GM18511 (cell line): ENCODE measurements around the gene TLCD2.
"Not testable (repeated sequence)": the region's sequence is repeated elsewhere in the genome, so short reads cannot be mapped to it uniquely, and the experiment has no call there.

Source experiments
- ATAC-seq: cut with Tn5 transposase; IDR thresholded peaks from one replicate; pipeline ENCODE4 v1.9.1; 2021; ENCODE audit warnings: mild to moderate bottlenecking, moderate library complexity; ENCODE audit not compliant: unreplicated experiment

Gene TLCD2, protein sequence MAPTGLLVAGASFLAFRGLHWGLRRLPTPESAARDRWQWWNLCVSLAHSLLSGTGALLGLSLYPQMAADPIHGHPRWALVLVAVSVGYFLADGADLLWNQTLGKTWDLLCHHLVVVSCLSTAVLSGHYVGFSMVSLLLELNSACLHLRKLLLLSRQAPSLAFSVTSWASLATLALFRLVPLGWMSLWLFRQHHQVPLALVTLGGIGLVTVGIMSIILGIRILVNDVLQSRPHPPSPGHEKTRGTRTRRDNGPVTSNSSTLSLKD

DNA sequence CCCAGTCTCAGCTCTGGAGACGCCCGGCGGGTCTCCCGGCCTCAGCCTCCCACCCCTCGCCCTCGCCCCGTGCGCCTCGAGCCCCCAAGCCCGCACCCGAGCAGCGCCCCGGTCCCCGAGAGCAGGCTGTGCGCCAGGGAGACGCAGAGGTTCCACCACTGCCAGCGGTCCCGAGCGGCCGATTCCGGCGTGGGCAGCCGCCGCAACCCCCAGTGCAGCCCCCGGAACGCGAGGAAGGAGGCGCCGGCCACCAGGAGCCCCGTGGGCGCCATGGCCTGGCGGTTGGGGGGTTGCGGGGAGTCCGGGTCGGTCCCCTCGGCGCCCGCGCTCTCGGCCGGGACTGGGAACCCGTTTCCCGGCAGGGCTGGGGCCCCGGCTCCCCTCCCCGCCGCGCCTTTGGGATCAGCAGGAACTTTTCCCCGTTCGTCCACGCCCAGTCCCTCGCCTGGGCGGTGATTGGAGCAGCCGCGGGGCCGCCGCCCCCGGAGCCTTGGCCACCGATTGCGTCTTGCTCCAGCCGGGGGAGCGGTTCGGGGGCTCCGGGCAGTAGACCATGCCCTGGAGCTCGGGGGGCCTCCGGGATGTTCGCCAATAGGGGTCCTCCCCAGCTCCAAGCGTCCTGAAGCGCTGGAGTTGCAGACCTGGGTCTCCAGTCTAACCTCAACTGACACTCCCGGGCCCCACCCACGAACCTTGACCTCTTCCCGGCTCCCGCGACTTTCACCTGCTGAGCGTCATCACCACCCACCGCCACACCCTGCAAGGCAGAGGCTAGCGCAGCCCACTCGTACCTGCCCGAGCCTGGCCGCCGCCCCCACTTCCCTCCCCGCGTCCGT, at the start of gene TLCD2:
TSS of gene TLCD2 (minus strand) at position 407 of the 836 bp plus-strand sequence. CDS start at position 272, 135 bp downstream.
- no peak for ATAC-seq

GRCh38 chr17:1759529-1759928, 49.4 kb upstream of the TLCD2 start:
- no peak for ATAC-seq

DNA sequence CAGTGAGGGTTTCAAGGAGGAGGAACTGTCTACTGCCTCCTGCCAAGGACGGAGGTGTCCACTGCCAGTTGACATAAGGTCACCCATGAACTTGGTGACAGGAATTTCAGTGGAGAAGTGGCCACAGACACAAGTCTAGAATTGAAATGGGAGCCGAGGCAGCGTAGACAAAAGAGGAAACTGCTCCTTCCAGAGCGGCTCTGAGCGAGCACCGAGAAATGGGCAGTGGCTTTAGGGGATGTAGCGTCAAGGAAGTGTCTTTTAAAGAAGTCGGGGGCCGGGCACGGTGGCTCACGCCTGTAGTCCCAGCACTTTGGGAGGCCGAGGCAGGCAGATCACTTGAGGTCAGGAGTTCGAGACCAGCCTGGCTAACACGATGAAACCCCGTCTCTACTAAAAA, 48.6 kb upstream of the TLCD2 start:
- ATAC-seq: no peak

DNA sequence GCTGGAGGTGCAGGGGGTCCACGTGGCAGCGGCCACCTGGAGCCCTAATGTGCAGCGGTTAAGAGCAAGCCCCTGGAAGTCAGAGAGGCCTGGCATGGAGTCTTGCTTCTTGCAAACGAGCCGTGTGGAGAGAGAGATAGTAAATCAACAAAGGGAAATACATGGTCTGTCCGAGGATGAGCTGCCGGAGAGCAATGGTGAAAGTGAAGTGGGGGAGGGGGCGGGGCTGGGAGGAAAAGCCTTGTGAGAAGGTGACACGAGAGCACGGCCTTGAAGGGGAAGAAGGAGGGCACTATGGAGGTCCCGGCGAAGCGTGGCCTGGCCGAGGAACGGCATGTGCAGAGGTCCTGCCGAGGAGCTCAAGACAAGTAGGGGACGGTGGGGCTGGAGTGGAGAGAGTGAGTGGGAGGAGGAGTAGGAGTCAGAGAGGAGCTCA, 45.7 kb upstream of the TLCD2 start:
- no peak for ATAC-seq

DNA sequence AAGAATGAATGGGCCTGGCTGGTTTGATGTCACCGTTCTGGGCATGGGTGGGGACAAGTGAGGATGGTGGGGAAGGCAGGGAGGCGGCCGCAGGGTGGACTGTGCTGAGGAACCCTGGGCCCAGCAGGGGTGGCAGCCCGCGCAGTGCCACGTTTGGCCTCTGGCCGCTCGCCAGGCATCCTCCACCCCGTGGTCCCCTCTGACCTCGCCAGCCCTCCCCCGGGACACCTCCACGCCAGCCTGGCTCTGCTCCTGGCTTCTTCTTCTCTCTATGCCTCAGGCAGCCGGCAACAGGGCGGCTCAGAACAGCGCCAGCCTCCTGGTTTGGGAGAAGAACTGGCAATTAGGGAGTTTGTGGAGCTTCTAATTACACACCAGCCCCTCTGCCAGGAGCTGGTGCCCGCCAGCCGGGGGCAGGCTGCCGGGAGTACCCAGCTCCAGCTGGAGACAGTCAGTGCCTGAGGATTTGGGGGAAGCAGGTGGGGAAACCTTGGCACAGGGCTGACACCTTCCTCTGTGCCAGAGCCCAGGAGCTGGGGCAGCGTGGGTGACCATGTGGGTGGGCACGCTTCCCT, 45.2 kb upstream of the TLCD2 start:
- ATAC-seq: no peak

GRCh38 chr17:1754430-1755112, 44.4 kb upstream of the TLCD2 start:
- no peak for ATAC-seq

- no peak for ATAC-seq
These were observed 43.7 kb upstream of the TLCD2 start for GRCh38 chr17:1753767-1754429.

- no peak for ATAC-seq
These were observed 42.5 kb upstream of the TLCD2 start for GRCh38 chr17:1752425-1753262.

GRCh38 chr17:1750628-1751027, 40.5 kb upstream of the TLCD2 start:
- no peak for ATAC-seq

- no peak for ATAC-seq
These were observed 36.9 kb upstream of the TLCD2 start for GRCh38 chr17:1746975-1747543.

DNA sequence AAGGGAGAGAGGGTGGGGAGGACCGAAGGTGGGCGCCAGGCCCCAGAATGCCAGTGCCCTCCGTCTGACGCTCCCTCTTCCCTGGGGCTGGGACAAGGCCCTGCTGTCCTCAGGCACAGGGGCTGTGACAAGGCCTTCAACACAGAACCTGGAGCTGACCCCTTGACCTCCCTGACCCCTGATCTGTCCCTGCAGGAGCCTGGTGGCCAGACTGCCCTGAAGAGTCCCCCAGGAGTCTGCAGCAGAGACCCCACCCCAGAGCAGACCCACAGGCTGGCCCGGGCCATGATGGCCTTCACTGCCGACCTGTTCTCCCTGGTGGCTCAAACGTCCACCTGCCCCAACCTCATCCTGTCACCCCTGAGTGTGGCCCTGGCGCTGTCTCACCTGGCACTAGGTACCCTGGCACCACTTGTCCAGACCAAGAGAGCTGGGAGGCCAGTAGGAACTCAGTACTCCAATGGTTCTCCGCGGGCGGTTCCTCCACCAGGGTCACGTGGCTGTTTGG, 35.4 kb upstream of the TLCD2 start:
- no peak for ATAC-seq

DNA sequence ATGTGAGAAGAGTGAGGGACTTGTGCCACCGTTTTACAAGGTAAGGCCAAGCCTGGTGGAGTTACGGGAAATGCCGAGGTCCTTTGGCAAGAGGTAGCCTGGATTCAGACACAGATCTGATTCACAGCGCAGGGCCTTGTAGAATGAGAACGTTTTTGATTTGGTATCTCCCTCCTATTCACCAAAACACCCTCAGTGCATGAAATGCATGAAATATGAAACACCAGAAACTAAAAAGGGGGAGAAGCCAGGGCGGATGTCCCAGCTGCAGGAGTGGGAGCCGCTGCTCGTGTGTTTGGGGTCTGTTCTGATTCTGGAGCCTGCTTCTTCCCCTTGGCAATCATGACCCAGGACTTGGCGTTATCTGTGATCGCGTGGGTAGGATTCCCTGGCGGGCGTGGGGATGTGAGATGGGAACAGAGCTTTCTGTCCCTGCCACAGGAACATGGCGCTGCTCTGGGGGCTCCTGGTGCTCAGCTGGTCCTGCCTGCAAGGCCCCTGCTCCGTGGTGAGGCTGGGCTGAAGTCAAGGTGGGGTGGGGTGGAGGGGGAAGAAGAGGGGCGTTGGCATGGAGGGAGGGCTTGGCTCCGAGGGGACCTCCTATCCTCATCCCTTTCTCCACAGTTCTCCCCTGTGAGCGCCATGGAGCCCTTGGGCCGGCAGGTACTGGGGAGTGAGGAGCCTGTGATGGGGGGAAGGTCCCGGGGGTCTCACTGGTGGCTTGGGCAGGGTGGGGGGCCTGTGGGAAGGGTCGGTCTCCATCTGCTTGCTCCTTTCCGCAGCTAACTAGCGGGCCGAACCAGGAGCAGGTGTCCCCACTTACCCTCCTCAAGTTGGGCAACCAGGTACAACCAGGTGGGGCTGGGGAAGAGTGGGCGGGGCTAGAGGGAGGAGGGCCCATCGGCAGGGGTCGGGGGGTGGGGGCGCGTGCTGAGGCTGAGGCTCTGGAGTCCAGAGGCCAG, 34.7 kb upstream of the TLCD2 start:
- no peak for ATAC-seq

DNA sequence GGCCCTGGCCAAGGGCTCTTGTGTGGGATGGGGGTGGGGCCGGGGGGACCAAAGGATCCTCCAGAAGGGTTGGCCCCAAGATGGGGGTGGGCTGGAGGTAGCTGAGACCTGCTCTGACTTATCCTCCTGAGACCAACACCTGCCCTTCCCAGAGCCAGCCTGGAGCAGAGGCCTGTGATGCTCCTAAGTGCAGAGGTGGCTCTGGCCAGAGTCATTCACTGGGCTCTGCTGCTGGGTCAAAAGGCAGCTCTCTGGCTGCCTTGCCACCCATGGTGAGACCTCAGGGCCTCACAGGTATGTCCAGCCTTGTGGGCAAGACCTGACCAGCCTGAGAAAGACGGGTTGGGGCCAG, 32.9 kb upstream of the TLCD2 start:
- no peak for ATAC-seq

DNA sequence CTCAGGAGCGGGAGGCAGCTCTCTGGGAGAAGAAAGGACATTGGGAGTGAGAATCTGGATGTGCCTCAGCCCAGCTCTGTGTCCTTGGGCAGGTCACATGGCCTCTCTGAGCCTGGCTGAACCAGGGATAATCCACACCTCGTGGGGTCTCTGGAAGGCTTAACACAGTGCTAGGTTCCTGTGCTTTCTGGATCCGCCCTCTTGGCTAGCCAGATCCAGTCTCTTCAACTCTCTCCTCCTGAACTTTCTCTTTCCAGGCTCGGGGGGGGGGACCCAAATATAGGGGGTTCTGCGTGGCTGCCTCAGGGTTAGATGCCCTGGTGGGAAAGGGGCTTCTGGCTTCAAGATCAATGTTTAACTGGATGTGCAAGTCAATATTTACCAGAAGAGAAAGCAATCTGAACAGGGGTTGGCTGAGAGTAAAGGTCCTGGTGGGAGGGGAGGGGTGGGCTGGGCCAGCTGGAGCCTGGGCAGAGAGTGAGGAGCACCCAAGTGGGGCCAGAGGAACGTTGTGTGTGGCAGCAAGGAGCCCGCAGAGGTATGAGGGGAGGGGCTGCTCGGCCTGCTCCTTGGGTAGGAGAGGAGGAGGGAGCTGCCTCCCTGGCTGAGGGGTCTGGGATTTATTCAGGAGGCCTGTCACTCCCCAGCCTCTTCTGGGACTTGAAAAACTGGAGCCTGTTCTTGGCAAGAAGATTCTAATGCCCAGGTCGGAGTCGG, 32.4 kb upstream of the TLCD2 start, which contains the start of gene SERPINF2:
TSS of gene SERPINF2 (plus strand) at position 501 of the 717 bp plus-strand sequence. CDS start 2,125 bp downstream, outside the sequence.
- no peak for ATAC-seq

DNA sequence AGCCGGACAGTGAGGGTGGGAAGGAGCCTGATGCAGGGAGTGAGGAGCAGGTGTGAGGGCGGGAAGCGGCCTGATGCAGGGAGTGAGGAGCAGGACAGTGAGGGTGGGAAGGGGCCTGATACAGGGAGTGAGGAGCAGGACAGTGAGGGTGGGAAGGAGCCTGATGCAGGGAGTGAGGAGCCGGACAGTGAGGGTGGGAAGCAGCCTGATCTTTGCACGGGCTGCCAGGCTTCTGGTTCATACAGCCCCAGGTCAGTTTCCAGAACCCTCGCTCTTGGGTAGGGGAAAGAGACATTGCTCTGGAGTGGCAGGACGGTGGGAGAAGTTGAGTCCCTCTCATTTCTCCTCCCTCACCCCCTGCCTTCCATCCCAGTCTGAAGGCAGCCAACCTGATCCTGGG, 31.7 kb upstream of the TLCD2 start:
- not testable (repeated sequence) for ATAC-seq

DNA sequence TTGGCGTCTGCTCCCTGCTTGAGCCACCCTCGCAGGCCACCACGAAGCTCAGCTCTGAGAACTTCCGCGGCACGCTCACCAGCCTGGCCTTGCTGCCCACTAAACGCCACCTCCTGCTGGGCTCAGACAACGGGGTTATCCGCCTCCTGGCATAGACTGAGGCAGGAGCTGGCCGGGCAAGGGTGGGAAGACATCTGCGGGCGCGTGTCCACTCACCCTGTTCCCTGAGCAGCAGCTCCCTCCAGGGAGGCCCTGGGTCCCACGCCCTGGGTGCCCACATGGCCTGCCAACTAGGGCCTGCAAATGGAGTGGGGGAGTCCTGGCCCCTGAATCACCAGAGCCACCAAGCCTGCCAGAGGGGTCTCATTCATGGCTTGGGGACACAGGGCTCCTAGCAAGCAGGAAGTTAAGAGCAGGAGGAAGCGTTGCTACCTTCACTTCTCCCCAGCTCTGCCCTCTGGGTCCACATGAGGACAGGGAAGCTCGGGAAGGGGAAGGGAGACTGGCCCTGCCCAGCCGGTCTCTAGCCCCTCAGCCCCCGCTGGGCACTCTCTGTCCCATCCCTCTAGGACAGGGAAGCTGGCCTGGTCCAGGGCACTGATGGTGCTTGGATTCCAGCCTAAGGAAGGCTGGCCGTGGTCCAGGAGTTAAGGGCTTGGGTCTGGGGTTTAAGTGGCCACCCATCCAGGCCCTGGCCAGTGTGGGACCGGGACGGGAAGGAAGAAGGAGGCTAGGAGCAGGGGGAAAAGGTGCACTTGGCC, 27.5 kb upstream of the TLCD2 start:
- ATAC-seq: no peak
